Stimulated activated CD8-positive, alpha-beta memory T cell treated with anti-CD3 and anti-CD28 coated beads, Interleukin-2, amount 100 ng/mL, for 48 hours (primary cell): Measurements from ENCODE around the gene RNF121.

ENCODE experiments used
- DNase-seq, 2 donors: peaks; one replicate each; pipeline ENCODE4 v3.0.0-alpha.2; 2020; ENCODE audit warnings: low read depth in 2 of 2

Gene RNF121

GRCh38 chr11:71988050-71988449 is 59.2 kb downstream of the RNF121 start:
- no peak for DNase-seq

GRCh38 chr11:71990701-71991100 is 61.9 kb downstream of the RNF121 start:
- no peak for DNase-seq

- DNase-seq, result no peak
These were observed 62.6 kb downstream of the RNF121 start for GRCh38 chr11:71991494-71991893.

GRCh38 chr11:71992136-71992730 is 63.4 kb downstream of the RNF121 start:
- no peak for DNase-seq

- DNase-seq, result no peak
These were observed 65.9 kb downstream of the RNF121 start for GRCh38 chr11:71994786-71995185.

GRCh38 chr11:71995726-71996291 is 67.0 kb downstream of the RNF121 start:
- DNase-seq, result no peak

GRCh38 chr11:71996517-71996916 is 67.7 kb downstream of the RNF121 start:
- no peak for DNase-seq

GRCh38 chr11:71996946-71997345 is 68.1 kb downstream of the RNF121 start:
- DNase-seq, result no peak

- no peak for DNase-seq
These were observed 68.7 kb downstream of the RNF121 start for GRCh38 chr11:71997594-71997993.

GRCh38 chr11:71998061-71998460 is 69.2 kb downstream of the RNF121 start:
- DNase-seq, result no peak

GRCh38 chr11:71998649-71999310 is 69.9 kb downstream of the RNF121 start, which contains the start of gene IL18BP:
TSS of gene IL18BP (plus strand) at chr11:71998909. CDS start at chr11:71999985, 1,076 bp downstream.
- no peak for DNase-seq

GRCh38 chr11:71999362-71999761 is 70.5 kb downstream of the RNF121 start:
- DNase-seq, result no peak

- no peak for DNase-seq
These were observed 71.0 kb downstream of the RNF121 start for GRCh38 chr11:71999798-72000197.

GRCh38 chr11:72000202-72000867 is 71.5 kb downstream of the RNF121 start:
- no peak for DNase-seq

- DNase-seq, result no peak
These were observed 72.4 kb downstream of the RNF121 start for GRCh38 chr11:72001285-72001684.

GRCh38 chr11:72001834-72002591 is 73.2 kb downstream of the RNF121 start:
- DNase-seq, result no peak

- DNase-seq, result no peak
These were observed 74.3 kb downstream of the RNF121 start for GRCh38 chr11:72002841-72003775.

GRCh38 chr11:72003776-72004171 is 74.9 kb downstream of the RNF121 start:
- DNase-seq, result no peak

GRCh38 chr11:72004515-72005346 is 75.9 kb downstream of the RNF121 start:
- DNase-seq, result no peak
